Measurements from ENCODE around the gene YIPF3.

Gene YIPF3

GRCh38 chr6:43475516-43475915 is 41.2 kb downstream of the YIPF3 start:
- no peaks in the 10 kb centered on the region for H3K27me3 ChIP-seq (ENCODE audit: insufficient read depth, low read length, poor library complexity, severe bottlenecking)
- H4K20me1 ChIP-seq (ENCODE audit: insufficient read depth, low read length, poor library complexity, severe bottlenecking), result no peaks in the 10 kb centered on the region

GRCh38 chr6:43472515-43472914 is 44.2 kb downstream of the YIPF3 start:
- no peak overlapping the region for H3K9ac ChIP-seq (ENCODE audit: low read depth, low read length, poor library complexity, severe bottlenecking)
- peaks cover 1% of the 10 kb centered on the region for H3K79me2 ChIP-seq (ENCODE audit: insufficient read depth, low read length)
- H3K27me3 ChIP-seq (ENCODE audit: insufficient read depth, low read length, poor library complexity, severe bottlenecking), result no peaks in the 10 kb centered on the region
- H3K4me1 ChIP-seq (ENCODE audit: insufficient read depth, low read length, poor library complexity, severe bottlenecking), result peaks cover 5% of the 10 kb centered on the region
- no peaks in the 10 kb centered on the region for H3K9me3 ChIP-seq (ENCODE audit: insufficient read depth, low read depth, low read length)
- H3K9me2 ChIP-seq (replicated peaks; ENCODE audit: low read depth, low read length), result no peaks in the 10 kb centered on the region
- TF ChIP-seq CTCF (conservative IDR thresholded peaks at IDR 0.05; ENCODE audit: low read length) (no peak), EZH2phosphoT487 (IDR thresholded peaks at IDR 0.05; ENCODE audit: borderline replicate concordance) (no peak)
- no peak overlapping the region for H3K4me2 ChIP-seq (ENCODE audit: low read depth, low read length, poor library complexity, severe bottlenecking)
- no peaks in the 10 kb centered on the region for H3F3A ChIP-seq (ENCODE audit: low read depth)
- H2AFZ ChIP-seq (ENCODE audit: low read length), result no peak overlapping the region
- no peaks in the 10 kb centered on the region for H3K36me3 ChIP-seq (ENCODE audit: insufficient read depth, low read length)
- H3K4me3 ChIP-seq (ENCODE audit: low read length, poor library complexity, severe bottlenecking), result no peak overlapping the region
- H4K20me1 ChIP-seq (ENCODE audit: insufficient read depth, low read length, poor library complexity, severe bottlenecking), result no peaks in the 10 kb centered on the region

More at GRCh38 chr6:43475516-43475915, 41.2 kb downstream of the YIPF3 start:
- peaks cover 26% of the 10 kb centered on the region for H3K79me2 ChIP-seq (ENCODE audit: insufficient read depth, low read length)
- TF ChIP-seq EZH2phosphoT487 (IDR thresholded peaks at IDR 0.05; ENCODE audit: borderline replicate concordance) (no peak), CTCF (conservative IDR thresholded peaks at IDR 0.05; ENCODE audit: low read length) (no peak)
- H2AFZ ChIP-seq (ENCODE audit: low read length), result no peak overlapping the region
- no peaks in the 10 kb centered on the region for H3K9me3 ChIP-seq (ENCODE audit: insufficient read depth, low read depth, low read length)
- H3K9me2 ChIP-seq (replicated peaks; ENCODE audit: low read depth, low read length), result no peaks in the 10 kb centered on the region
- H3K9ac ChIP-seq (ENCODE audit: low read depth, low read length, poor library complexity, severe bottlenecking), result no peak overlapping the region
- no peak overlapping the region for H3K4me2 ChIP-seq (ENCODE audit: low read depth, low read length, poor library complexity, severe bottlenecking)
- H3K4me3 ChIP-seq (ENCODE audit: low read length, poor library complexity, severe bottlenecking), result no peak overlapping the region
- no peaks in the 10 kb centered on the region for H3K36me3 ChIP-seq (ENCODE audit: insufficient read depth, low read length)
- H3F3A ChIP-seq (ENCODE audit: low read depth), result no peaks in the 10 kb centered on the region
- H3K4me1 ChIP-seq (ENCODE audit: insufficient read depth, low read length, poor library complexity, severe bottlenecking), result peaks cover 24% of the 10 kb centered on the region

- Histone ChIP-seq H3F3A (ENCODE audit: low read depth) (no peaks in the 10 kb centered on the region), H3K4me2 (ENCODE audit: low read depth, low read length, poor library complexity, severe bottlenecking) (no peak overlapping the region), H3K9ac (ENCODE audit: low read depth, low read length, poor library complexity, severe bottlenecking) (no peak overlapping the region), H3K4me3 (ENCODE audit: low read length, poor library complexity, severe bottlenecking) (no peak overlapping the region), H3K36me3 (ENCODE audit: insufficient read depth, low read length) (no peaks in the 10 kb centered on the region), H4K20me1 (ENCODE audit: insufficient read depth, low read length, poor library complexity, severe bottlenecking) (no peaks in the 10 kb centered on the region), H3K9me3 (ENCODE audit: insufficient read depth, low read depth, low read length) (no peaks in the 10 kb centered on the region), H3K79me2 (ENCODE audit: insufficient read depth, low read length) (no peaks in the 10 kb centered on the region), H3K27me3 (ENCODE audit: insufficient read depth, low read length, poor library complexity, severe bottlenecking) (no peaks in the 10 kb centered on the region), H3K9me2 (replicated peaks; ENCODE audit: low read depth, low read length) (no peaks in the 10 kb centered on the region), H3K4me1 (ENCODE audit: insufficient read depth, low read length, poor library complexity, severe bottlenecking) (no peaks in the 10 kb centered on the region), H2AFZ (ENCODE audit: low read length) (no peak overlapping the region)
- TF ChIP-seq CTCF (conservative IDR thresholded peaks at IDR 0.05; ENCODE audit: low read length) (no peak), EZH2phosphoT487 (IDR thresholded peaks at IDR 0.05; ENCODE audit: borderline replicate concordance) (no peak)
Measured at GRCh38 chr6:43471399-43471798, 45.3 kb downstream of the YIPF3 start.

Data from Loucy (cell line).